ENCODE data around the gene ARMH4.

ARMH4 gene

DNA sequence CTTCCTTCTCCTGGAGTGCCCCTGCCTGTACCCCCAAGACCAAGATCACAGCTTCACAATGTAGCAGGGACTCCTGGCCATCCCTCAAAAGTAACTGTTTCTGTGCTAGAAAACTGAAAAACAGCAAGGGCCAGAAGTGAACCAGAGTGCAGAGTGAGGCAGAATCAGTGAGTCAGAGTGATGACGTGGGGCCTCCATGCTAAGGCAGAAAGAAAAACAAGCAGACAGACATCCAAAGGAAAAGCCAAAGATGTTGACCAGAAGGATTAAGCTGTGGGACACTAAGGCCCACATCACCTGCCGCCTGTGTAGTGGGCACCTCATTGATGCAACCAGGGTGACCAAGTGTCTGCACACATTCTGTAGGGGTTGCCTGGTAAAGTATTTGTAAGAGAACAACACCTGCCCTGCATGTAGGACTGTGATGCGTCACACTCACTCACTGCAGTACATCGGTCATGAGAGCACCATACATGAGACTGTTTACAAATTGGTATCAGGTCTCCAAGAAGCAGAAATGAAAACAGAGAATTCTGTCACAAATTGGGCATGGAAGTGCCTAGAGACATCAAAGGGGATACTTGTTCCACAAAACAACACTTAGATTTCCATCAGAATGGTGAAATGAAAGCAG lies 51.2 kb downstream of the ARMH4 start:
- no peak for DNase-seq (ENCODE audit: low read depth in 3 of 3, low spot score in 1 of 3)

DNA sequence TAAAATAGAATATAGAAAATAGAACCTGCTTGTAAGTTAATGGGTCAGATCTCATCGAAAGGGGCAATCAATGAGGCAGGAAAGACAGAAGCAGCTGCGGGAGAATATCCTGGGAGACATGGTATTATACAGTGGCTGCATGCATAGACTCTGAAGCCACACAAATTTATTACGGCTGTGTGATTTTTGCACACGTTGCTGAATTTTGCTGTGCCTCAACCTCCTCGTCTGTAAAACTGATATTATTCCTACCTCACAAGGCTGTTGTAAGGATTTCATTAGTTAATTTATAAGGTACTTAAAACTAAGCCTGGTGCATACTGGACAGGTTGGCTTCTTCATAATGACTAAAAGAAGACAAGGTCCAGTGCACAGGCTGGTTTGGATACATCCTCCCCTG lies 52.3 kb downstream of the ARMH4 start:
- DNase-seq (ENCODE audit: low read depth in 3 of 3, low spot score in 1 of 3): no peak

DNA sequence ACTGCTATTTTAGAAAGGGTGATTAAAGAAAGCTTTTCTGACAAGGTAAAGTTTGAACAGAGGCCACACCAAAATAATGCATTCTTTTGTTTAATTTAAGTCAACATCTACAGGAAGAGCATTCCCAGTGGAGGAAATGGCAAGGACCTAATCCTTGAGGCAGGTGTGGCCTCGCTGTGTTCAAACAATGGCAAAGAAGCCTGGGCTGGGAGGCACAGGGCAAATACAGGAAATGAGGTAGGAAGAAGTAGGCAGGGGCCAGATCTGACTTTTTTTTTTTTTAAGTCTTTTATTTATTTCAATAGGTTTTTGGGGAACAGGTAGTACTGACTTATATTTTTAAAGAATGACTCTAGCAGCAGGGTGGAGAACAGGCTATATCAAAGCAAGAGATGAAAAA lies 53.5 kb downstream of the ARMH4 start:
- no peak for DNase-seq (ENCODE audit: low read depth in 3 of 3, low spot score in 1 of 3)

DNA sequence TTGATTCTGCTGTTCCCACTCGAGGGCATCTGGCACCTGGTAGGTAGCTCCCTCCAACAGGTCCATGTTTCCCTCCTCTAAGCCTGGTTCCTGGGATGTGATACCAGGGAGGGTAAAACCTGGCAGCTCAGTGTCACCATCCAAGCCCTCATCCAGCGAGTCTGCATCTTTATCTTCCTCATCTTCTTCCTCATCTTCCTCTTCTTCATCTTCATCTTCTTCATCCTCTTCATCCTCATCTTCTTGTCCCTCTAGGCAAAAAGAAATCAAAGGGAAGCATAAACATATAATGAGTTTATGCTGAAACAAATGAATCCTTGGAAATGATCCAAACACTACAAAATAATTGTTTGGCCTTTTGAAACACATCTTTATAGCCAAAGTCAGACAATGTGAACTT lies 55.3 kb downstream of the ARMH4 start:
- no peak for DNase-seq (ENCODE audit: low read depth in 3 of 3, low spot score in 1 of 3)

DNA sequence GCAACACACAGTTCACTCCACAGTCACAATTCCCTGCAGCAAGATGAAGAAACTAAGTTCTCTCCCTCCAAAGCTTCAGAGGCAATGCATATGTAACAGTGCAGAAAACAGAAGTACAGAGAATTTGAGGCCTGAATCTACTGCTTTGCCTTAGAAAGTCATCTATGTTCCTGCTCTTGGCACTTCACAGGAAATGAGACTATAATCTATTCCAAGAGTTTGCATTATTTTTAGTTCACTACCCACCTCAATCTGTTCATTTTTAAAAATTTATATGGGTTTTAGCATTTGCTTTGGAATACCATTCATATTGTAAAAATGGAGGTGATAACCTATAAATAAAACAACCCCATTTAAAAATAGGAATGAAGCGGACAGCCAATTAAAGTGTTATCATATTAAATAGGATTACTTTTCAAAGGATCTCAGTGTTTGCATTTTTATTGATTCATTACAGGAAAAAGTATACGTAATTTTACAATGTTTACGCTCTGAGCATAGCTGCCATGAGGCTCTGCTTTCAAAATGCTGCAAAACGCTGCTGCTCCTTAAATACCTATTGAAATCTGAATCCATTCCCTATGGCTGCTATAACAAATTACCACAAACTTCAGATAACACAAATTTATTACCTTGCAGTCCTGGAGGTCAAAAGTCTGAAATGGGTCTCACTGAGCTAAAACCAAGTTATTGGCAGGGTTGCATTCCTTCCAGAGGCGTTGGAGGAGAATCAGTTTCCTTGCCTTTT lies 60.0 kb downstream of the ARMH4 start:
- DNase-seq (ENCODE audit: low read depth in 3 of 3, low spot score in 1 of 3): no peak

DNA sequence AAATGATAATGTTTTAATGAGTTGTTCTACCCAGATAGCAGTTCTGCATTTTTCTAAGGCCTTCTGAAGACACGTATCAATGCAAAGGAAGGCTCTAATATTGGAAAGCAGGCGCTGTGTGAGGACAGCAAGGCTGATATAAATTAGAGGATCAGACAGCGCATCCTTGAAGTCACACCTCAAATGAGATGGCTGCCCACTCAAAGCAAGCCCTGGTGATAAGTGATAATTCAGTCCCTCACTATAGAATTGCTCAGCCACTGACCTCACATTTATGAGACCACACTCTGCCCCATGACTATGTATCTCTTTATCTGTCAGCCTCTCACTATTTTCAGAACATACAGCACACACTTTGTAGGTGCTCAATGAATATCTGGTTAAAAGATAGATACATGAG lies 62.4 kb downstream of the ARMH4 start:
- no peak for DNase-seq (ENCODE audit: low read depth in 3 of 3, low spot score in 1 of 3)

DNA sequence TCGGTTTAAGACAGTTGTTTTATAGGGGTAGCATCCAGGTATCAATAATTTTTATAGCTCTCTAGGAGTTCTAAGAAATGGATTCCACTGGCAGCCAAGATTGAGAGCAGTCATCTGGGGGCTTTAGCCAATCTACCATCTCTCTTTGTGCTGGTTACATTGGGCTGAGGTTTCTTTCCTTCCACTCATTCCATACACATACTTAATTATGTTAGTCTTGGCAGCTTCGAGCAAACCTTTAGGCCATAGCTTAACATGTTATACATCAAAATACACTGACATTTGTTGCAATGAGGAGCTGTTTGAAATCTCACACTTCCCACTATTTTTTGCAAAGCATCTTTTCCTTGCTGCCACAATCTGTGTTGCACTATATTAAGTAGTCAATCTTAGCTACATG lies 63.1 kb downstream of the ARMH4 start:
- no peak for DNase-seq (ENCODE audit: low read depth in 3 of 3, low spot score in 1 of 3)

DNA sequence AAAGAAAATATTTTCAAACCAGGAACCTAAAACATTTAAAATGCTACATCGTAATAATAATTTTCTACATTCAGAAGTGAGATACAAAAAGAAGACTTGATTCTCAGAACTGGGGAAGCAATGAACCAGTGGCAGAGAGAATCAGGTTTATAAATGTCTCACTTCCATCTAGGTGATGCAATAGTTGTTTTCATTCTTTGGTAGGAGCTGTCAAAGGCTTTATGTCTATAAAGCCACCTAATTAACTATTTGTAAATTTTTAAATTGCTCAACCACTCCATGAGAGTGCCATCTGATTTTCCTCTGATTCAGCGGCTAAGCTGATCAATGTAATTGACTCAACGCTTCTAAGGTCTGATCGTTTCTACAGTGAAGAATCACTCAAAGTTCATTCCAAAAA lies 66.1 kb downstream of the ARMH4 start:
- DNase-seq (ENCODE audit: low read depth in 3 of 3, low spot score in 1 of 3): no peak

DNA sequence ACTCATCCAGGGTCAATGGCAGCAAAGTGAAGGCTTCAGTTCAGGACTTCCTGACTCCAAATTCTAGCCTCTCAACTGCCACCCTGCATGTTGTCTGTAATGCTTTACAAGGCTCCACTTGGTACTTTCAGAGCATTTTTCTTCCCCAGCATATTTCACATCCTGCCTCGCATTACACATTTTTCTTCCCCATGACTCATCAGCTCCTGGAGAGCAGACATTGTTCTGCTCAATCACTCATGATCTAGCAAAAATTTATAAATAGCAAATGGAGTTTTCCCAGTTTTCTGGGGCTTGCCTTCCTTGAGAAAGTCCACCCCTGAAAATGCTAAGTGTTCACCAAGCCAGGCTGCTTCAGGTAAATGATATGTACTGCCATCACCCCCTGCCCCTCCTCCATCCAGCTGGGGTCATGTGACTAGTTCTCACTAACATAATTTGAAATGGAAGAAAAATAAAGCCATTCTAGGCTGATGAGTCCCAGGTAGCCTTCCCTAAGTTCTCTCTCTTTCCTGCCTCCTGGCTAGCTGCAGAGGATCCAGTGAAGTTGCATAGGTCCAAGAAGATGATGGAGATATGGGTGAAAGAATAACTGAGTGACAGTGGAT lies 69.4 kb downstream of the ARMH4 start:
- DNase-seq (ENCODE audit: low read depth in 3 of 3, low spot score in 1 of 3): no peak

DNA sequence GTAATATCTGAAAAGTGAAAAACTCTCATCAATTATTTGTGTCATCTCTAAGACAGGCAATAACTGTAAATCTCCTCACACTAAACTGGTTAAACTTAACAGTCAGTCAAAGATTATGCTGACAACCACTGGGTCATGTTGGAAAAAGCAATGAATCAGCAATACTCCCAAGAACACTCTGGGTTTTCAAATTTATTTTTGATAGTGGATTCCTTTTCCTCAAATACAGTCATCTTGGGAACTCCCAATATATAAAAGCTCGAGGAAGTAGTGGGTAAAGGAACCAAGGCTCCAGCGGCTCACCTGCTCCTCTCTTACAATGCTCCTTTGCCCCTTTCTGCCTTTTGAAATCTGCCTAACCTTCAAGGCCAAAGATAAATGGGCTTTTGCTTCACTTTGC lies 70.0 kb downstream of the ARMH4 start:
- DNase-seq (ENCODE audit: low read depth in 3 of 3, low spot score in 1 of 3): no peak

DNA sequence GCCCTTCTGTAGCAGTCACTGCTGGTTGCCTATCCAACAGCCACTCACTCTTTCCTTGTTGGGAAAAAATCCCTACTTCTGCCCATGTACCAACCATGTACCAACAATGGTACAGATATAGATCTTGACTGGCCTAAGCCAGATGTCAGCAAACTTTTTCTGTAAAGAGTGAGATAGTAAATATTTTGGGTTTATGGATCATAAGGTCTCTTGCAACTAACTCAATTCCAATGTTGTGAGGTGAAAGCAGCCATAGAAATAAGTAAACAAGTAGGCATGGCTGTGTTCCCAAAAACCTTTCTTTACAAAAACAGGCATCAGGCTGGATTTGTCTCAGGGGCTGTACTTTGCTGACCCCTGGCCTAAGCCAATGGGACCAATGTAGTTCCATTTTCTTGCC lies 73.5 kb downstream of the ARMH4 start:
- DNase-seq (ENCODE audit: low read depth in 3 of 3, low spot score in 1 of 3): no peak

DNA sequence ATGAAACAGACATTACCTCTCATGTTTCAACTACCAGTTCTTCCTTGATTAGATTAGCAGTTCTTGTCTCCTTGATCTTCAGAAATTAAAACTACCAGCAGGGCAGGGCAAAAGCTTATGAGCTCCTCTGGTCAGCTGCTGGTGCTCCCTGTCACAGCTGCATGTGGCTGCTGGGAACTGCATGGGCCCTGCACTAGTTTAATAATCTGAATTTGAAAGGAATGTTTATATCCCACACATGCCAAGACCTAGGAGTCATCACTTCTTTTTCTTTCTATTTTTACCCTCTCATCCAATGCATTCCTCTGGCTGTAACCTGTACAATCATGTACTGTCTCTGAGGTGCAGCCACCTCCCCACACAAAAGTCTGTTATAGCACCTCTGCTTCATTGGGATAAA lies 73.9 kb downstream of the ARMH4 start:
- DNase-seq (ENCODE audit: low read depth in 3 of 3, low spot score in 1 of 3): no peak

DNA sequence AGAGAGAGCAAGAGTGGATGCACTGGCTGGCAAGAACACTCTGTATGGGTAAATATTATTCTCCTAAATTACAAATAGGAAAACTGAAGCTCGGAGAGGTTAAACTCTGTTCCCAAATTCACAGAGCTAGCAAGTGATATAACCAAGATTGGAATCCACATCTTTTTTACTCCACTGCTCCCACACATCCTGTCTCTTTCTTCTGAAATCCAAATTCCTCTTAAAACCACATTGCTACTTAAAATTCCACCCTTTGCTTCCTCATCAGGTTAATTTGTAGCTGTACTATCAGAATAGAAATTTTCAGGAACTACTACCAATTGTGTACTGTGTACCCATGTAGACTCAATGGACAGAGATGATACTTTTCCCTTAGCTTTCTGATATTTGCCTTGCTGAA lies 74.4 kb downstream of the ARMH4 start:
- DNase-seq (ENCODE audit: low read depth in 3 of 3, low spot score in 1 of 3): no peak

DNA sequence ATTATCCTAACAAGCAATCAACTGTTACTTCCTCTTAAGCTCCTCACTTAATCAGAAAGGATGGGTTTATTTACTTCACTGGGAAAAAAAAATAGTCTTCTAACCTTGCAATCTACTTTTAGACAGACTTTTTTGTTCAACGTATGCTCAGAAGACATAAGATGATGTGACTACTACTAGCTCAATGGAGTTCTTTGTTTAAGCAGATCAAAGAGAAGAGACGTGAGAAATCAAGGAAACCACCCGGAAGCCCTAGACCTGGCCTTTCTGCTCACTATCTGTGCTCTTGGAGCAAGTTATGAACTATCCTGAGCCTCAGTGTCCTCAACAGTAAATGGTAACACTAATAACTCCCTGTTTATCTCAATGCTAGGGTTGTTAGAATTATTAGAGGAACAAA lies 78.5 kb downstream of the ARMH4 start:
- no peak for DNase-seq (ENCODE audit: low read depth in 3 of 3, low spot score in 1 of 3)

DNA sequence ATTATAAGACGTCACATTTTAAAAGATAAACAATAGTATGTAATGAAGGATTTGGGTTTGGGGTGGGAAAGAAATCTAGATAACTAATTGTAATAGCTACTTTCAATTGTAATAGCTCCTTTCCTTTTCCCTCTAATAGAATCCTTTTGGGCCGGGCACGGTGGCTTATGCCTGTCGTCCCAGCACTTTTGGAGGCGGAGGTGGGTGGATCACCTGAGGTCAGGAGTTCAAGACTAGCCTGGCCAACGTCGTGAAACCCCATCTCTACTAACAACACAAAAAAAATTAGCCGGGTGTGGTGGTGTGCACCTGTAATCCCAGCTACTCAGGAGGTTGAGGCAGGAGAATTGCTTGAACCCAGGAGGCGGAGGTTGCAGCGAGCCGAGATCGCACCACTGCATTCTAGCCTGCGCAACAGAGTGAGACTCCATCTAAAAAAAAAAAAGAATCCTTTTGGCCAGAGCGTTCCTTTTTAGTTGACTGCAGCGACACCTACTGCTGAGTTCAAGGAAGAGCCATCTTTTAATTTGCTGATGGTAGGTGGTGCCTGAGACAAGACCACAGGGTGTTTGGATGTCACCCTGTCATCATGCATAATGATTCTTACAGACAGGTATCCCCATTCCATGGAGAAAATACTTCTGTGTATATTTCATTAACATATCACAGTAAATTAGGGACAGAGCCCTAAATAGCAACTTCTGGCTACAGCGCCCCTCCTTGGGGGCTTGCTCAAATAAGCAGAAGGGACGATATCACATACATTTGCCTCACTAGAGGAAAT lies 79.5 kb downstream of the ARMH4 start:
- no peak for DNase-seq (ENCODE audit: low read depth in 3 of 3, low spot score in 1 of 3)

DNA sequence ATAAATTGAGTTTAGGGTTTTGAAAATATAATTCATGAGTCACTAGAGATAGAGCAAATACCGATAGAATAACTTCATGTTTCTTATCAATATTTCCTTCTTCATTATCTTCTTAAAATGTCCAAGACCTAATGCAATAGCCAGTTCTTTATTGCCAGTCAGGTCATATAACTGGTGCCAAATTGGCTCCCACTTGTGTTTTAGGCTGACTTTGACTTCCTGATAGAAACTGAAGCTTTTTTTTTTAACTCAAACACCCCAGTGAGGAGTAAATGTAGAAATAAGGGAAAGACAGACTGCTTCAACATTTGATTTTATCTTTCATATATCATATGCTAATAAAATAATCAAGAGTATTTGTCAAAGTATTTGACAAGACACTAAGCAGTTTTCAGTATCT lies 80.7 kb downstream of the ARMH4 start:
- DNase-seq (ENCODE audit: low read depth in 3 of 3, low spot score in 1 of 3): no peak

DNA sequence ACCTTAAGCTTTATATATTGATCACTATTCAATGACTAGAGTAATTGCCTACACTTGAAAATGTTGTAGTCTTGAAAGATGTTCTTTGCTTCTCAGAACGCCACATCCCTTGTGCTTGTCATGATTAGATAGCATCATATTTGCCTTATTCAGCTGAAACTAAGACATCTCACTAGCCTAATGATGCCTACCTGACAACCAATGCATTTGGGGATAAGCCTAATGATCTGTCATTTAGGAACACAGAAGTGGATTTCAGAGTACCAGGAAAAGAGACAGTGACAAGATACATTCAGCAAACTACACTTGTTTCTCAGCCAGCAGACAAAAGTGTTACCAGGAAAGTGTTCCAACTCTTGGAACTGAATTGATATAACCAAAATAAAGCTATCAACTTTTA lies 83.7 kb downstream of the ARMH4 start:
- DNase-seq (ENCODE audit: low read depth in 3 of 3, low spot score in 1 of 3): no peak

DNA sequence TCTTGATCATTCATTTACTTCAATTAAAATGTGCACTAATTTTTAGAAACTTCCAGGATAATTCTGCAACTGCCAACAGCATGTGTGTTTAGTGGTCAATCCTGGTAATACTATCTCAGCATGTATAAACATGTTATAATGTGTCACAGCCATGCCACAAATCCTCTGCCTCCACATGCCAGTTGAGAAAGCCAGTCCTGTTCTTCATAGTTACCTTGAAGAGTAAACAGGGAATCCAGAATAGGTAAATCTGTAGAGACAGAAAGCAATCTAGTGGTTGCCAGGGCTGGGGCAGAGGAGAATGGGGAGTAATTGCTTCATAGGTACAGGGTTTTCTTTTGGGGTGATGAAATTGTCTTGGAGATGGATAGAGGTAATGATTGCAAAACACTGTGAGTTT lies 85.9 kb downstream of the ARMH4 start:
- no peak for DNase-seq (ENCODE audit: low read depth in 3 of 3, low spot score in 1 of 3)

DNA sequence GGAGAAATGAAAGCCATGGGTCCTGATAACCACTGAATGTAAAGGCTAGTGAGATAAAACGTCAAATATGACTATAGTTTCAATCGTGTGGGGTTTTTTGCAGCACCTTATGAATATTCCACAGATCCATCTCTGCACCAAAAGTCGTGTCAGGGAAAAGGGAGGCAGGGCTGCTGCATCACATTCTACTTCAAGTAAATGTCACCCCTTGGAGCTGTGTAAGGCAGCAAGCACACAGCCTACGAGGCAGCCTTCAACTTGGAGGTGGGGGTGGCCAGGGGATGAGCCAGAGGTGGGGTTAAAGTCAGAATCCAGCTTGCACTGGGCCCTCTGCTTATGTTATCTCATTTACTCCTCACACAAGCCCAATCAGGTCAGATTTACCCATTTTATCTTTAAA lies 90.4 kb downstream of the ARMH4 start:
- no peak for DNase-seq (ENCODE audit: low read depth in 3 of 3, low spot score in 1 of 3)

DNA sequence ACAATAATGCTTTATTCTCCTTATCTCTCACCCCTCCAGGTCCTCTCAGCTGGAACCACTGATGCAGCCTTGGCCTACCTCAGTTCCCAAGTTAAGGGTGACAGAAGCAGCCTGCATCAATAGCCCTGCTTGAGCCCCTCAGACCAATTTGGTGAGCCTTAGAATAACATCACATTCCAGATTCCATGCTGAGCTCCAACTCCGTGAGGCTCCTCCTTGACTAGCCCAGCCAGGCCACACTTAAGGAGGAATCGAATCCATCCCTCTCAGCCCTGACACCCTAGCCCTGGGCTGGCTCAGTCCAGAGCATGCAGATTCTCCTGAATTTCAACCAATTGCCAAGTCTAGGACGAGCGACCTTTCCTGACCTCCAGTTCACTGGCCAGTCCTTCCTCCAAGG lies 91.1 kb downstream of the ARMH4 start:
- DNase-seq (ENCODE audit: low read depth in 3 of 3, low spot score in 1 of 3): no peak

DNA sequence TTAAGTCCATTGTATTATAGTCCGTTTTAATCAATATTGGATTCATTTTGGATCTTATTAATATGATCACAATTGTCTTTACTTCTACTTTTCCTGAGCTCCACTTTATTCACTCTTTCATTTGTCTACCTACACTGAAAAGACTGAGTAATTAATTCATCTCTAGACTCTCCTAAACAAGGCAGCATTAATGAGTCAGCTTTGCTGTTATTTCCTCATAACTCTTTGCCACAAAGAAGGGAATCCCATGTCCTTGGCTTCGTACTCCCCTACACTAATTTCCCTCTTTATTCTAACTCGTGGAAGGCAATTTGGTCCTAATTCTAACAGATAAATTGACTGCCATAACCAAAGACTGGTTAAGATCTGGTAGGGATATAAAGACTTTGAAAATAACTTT lies 91.9 kb downstream of the ARMH4 start:
- no peak for DNase-seq (ENCODE audit: low read depth in 3 of 3, low spot score in 1 of 3)

DNA sequence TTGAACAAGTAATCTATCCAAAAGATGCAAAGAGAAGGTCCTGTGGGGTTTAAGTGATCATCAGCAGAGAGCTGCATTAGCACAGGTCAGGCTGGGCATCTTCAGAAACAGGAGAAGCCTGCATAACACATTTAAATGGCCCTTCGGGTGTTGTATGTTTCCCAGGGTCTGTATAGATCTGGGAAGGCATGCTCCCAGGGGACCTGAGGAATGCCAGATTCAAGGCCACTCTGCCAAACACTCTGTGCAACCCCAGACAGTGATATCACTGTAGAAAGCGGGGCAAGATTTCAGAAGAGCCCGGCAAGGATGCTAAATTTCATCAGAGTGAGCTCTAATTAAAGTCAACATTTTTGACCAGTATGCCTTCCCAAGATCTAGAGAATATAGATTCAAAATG lies 92.9 kb downstream of the ARMH4 start:
- no peak for DNase-seq (ENCODE audit: low read depth in 3 of 3, low spot score in 1 of 3)

All from stimulated activated CD4-positive, alpha-beta T cell treated with anti-CD3 and anti-CD28 coated beads, TNF-alpha, amount 100 ng/mL, for 1 hour (primary cell).